T-helper 9 cell (primary cell): Measurements from ENCODE around the gene NUP43.
"Not testable (repeated sequence)": the region's sequence is repeated elsewhere in the genome, so short reads cannot be mapped to it uniquely, and the experiment has no call there.

Experiments
- DNase-seq: peaks from one replicate; pipeline ENCODE4 v3.0.0-alpha.2; 2020
- total RNA-seq, 2 donors: gene quantifications; one replicate each; lab custom pipeline; 2026; lab: John Stamatoyannopoulos, UW

Gene NUP43, protein sequence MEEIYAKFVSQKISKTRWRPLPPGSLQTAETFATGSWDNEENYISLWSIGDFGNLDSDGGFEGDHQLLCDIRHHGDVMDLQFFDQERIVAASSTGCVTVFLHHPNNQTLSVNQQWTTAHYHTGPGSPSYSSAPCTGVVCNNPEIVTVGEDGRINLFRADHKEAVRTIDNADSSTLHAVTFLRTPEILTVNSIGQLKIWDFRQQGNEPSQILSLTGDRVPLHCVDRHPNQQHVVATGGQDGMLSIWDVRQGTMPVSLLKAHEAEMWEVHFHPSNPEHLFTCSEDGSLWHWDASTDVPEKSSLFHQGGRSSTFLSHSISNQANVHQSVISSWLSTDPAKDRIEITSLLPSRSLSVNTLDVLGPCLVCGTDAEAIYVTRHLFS
- 19.8 to 55.5 reads per million in 2 donors for total RNA-seq

DNA sequence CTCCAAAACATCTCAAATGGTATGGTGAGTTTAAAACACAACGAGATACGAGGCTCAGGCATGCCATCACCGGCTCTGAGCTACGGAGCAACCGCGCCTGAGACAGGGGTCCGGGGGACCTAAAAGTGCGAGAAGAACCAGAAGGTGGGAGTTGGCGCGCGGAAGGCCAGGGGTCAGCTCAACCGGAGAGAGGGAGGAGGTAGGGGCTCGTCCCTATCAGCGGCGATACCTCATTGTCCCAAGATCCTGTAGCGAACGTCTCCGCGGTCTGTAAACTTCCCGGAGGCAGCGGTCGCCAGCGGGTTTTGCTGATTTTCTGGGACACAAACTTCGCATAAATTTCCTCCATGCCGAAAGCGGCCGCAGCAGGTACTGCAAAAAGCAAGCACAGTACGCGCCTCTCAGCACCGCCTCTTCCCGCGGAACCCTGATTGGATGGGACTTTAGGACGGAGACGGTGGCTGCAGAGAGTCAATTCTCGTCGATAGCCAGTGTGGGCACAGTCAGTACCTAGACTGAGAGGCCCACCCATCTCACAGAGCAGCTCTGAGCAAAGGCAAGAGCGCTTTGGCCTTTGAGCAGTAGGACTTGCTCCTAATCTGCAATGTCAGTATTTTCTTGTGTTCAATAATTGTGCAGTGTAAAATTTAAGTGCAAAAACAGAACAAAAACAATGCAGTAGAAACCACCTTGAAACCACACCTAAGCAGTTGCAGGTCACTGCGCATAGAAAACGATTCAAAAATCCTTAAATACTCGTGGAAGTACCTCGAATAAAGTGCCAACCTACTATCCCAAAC lies at the start of gene NUP43:
Gene NUP43 (minus strand): TSS at position 383 of the 800 bp plus-strand sequence. CDS start 34 bp downstream, at position 349.
- peak; percentile 83 for DNase-seq

DNA sequence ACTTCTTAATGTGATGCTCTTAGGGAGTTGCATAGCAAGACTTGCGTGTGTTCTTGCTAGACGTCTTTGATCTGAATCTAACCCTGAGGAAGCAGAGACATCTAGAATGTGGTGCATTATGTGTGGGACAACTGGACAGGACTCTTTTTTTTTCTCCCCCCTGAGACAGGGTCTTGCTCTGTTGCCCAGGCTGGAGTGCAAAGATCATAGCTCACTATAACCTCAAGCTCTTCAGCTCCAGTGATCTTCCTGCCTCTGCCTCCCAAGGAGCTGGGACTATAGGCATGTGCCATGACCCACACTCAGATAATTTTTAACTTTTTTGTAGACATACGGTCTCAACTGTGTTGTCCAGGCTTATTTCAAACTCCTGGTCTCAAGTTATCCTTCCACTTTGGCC lies 37.2 kb upstream of the NUP43 start:
- DNase-seq, result no peak

DNA sequence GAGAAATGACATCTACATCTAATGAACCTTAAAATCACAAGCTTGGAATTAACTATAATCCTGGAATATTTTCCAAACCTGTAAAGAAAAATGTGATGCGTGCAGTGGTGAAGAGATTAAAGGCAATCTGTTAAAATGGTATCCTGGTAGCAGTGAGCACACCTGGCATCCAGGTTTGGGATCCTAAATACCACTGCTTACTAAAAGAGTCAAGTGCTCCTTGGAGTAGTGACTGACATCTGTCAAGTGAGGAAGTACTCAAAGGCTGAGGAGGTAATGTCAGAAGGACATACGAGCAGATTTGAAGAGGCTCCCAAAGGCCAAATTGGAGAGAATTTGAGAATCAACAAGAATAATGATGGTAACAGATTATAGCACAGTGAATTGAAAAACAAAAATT lies 36.0 kb upstream of the NUP43 start:
- DNase-seq, result no peak

DNA sequence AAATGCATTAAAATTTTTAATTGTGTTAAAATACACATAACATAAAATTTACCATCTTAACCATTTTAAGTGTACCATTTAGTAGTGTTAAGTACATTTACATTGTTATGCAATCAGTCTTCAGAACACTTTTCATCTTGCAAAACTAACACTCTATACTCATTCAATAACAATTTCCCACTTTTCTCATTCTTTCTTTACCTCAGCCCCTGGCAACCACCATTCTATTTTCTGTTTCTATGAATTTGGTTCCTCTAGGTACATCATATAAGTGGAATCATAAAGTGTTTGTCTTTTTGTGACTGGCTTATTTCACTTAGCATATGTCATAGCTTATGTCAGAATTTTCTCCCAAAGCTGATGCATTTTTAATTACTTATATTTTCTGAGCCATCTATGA lies 35.4 kb upstream of the NUP43 start:
- no peak for DNase-seq

DNA sequence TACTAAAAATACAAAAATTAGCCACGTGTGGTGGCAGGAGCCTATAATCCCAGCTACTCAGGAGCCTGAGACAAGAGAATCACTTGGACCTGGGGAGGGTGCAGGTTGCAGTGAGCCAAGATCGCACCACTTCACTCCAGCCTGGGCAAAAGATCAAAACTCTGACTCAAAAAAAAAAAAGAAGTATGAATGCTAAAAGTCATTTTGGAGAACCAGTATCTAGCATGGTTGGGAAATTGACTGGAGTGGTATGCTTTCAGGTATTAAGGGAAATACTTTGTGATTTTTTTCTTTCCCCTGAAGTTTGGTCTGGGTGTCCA lies 33.3 kb upstream of the NUP43 start:
- DNase-seq, result no peak

DNA sequence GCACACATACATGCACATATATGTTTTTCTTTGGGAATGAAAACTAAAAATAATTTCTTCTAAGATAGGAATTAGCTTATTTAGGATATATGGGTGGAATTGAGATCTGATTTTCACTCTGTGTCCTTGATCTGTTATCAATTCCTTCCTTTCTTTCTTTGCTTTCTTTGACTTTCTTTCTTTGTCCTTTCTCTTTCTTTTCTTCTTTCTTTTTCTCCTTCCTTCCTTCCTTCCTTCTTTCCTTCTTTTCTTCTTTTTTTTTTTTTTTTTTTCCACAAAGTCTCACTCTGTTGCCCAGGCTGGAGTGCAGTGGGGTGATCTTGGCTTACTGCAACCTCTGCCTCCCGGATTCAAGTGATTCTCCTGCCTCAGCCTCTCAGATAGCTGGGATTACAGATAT lies 31.3 kb upstream of the NUP43 start:
- DNase-seq, result no peak

DNA sequence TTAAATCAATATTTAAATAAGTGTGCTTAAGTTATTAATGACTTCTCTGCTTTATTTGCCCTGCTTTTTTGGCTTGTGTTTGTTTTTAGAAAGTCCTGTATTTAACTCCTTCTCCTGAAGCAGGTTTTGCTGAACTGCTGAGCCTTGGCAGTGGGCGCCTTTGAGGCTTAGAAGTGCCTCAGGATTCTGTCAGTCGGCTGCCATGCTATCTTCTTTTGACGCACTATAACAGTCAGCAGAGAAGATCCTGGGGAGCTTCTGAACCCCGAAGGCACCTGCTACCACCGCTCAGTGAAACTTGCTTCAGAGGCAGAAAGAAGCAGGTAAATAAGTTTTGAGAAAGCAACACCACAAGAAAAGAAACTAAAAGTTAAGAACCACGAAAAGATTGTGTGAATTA lies 25.6 kb upstream of the NUP43 start:
- no peak for DNase-seq

DNA sequence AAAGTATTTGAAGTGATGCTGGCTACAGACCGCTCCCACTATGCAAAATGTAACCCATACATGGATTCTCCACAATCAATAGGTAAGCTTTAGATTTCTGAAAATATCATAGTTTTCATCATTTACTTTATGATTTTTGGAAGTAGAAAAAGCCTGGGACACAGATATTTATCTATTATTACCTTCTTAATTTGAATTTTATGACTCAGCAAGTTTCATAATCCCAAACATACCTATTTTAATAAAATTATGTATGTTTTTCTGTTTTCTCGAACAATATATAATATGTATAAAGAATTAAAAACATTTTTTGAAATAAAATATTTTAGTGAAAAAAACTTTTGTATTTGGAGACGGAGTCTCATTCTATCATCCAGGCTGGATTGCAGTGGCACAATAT lies 24.9 kb upstream of the NUP43 start:
- DNase-seq, result no peak

DNA sequence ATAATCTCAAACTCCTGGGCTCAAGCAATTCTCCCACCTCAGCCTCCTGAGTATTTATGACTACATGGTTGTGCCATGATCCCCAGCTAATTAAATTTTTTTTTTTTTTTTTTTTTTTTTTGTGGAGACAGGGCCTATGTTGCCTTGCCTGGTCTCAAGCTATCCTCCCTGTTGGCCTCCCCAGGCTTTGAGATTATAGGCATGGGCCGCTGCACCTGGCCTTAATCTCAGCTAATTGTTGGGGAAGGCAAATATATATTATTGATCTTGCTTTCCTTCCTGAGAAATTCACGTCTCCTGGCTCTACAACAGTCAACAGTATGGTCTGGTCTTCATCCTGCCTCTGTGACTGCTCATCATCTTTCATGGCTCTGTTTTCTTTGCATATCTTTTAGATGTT lies 23.3 kb upstream of the NUP43 start:
- no peak for DNase-seq

DNA sequence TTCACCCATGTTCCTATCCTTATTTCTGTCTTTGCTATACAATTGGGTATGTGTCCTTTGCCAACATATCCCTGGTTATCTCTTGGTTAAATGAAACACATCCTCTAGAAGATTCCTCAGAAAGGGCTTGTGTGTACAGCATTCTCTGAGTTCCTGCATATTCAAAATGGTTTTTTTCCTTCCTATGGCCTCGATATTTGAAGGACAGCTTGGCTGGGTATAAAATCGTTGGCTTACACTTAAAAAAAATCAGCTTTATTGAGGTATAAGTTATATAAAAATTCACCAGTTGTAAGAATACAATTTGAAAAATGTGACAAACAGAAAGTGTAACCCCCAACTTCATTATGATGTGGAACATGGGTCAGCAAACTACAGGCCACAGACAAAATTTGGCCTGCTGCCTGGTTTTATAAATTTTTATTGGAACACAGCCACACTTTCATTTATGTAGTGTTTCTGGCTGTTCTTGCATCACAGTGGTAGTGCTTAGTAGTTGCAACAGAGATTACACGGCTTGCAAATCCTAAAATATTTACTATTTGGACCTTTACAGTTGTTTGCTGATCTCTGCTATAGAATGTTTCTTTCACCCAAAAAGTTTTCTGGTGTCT lies 19.9 kb upstream of the NUP43 start:
- DNase-seq, result no peak

DNA sequence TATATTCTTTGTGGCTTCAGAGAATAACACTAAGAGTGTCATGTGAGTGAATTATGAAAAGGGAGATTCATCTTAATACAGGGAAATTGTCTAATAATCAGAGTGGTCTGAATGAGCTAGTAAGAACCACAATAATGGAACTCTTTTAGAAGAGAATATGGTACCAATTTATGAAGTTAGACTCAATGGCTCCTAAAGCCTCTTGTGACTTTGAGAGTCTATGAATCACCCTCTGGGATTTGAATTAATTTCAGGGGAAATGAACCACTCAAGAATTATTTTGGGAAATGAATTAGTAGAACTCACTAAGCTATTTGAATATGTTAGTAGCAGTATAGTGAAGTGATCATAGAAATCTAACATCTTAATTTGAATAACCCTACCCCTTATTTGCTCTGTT lies 17.5 kb upstream of the NUP43 start:
- no peak for DNase-seq

DNA sequence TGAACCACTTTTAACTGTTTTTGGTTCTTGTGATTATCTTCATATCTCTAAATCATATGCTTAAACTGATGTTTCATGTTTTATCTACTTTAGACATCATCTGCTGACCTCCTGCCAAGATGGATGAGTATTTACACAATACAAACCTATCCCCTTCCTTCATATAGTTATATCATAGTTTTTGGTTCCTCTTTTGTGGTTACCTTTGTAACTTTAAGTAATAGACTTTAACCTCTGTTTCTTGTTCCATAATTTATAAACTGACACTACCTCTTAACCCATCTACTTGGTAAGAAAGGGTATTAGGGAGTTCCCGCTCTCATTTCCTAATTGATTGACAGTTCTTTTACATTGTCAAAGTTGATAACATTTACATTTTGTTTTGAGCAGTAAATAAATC lies 15.1 kb upstream of the NUP43 start:
- no peak for DNase-seq

DNA sequence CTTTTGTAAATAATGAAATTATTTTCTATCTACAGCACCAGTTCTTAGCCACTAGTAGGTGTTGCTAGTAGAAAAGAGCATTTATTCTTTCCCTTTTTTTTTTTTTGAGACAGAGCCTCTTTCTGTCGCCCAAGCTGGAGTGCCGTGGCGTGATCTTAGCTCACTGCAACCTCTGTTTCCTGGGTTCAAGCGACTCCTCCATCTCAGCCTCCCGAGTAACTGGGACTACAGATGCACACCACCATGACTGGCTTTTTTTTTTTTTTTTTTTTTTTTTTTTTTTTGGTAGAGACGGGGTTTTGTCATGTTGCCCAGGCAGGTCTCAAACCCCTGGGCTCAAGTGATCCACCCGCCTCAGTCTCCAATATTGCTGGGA lies 9.9 kb upstream of the NUP43 start:
- DNase-seq, result no peak

DNA sequence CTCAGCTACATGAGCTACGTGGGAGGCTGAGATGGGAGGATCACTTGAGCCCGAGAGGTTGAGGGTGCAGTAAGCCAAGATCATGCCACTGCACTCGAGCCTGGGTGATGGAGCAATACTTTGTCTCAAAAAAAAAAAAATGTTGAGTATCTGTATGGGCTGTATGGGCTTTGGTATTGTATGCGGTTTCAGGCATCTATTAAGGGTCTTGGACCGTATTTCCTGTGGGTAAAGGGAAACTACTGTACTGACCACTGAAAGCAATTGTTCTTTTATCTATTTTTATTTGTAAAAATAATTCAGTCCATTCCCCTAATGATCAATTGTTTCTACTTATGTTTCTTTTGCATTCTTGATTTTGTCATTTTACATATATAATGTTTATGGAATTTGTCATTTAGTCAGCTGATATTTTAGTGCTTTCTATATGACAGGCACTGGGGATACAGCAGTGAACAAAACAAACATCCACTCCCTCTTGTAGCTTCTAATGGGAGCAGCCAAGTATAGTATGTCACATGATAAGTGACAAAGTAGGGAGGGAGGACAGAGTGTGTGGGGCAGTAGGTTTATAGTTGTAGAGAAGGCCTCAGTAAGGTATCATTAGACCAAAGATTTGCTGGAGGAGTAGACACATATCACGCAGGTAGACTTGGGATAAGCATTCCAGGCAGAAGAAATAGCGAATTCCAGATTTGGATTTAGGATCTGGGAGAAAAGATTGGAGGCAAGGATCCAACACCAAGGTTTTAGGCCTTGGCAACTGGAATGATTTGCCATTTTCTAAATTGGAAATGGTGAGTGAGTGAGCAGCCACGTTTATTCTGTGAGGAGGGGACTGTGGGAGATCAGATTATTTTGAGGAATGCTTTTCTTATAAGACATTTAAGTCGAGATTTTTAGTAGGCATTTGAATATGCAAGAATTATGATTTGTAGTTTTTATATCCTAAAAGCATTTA lies 9.3 kb upstream of the NUP43 start:
- DNase-seq, result no peak

DNA sequence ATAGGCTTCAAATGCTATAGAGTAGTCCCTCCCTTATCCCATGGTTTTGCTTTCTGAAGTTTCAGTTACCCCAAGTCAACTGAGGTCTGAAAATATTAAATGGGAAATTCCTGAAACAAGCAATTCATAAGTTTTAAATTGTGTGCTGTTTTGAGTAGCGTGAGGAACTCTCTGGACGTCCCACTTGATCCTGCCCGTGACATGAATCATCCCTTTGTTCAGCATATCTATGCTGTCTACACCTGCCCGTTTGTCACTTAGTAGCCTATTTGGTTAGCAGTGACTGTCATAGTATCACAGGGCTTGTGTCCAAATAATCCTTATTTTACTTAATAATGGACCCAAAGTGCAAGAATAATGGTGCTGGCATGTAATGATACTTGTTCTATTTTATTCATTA lies 8.2 kb upstream of the NUP43 start:
- no peak for DNase-seq

DNA sequence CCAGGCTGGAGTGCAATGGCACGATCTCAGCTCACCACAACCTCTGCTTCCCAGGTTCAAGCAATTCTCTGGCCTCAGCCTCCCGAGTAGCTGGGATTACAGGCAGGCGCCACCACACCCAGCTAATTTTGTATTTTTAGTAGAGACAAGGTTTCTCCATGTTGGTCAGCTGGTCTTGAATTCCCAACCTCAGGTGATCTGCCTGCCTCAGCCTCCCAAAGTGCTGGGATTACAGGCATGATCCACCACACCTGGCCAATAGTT lies 7.0 kb upstream of the NUP43 start:
- not testable (repeated sequence) for DNase-seq

DNA sequence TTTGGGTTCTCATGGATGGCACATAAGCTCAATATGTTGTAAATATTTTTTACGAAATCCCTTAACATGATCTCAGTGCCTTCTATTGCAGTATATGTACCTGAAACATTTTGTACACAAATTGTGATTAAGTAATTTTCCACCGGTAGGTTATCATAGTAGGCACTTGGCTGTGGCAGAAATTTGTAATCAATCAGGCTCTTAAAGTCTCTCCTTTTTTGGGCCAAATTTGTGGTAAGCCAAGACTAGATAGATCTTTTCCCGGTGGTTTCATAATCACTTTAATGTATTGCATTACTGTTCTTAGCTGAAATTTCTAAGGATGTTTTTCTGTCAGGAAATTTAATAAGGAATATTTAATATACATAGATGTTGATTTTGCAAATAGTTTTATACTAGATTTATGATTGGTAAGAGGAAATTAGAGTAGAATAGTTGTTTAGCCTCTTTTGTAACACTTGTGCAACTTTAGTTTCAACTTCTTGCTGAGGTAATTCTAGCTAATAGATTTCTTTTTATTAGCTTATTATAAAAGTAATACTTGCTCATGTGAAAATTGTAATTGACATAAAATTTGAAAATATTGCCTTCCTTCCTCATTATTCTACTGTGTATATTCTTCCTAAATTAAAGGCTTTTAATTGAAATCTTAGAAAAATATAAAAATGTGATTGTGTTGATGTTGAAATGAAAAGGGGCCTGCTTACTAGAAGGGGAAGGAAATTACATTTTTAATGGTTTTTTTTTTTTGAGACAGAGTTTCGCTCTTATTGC lies 6.5 kb upstream of the NUP43 start:
- no peak for DNase-seq

DNA sequence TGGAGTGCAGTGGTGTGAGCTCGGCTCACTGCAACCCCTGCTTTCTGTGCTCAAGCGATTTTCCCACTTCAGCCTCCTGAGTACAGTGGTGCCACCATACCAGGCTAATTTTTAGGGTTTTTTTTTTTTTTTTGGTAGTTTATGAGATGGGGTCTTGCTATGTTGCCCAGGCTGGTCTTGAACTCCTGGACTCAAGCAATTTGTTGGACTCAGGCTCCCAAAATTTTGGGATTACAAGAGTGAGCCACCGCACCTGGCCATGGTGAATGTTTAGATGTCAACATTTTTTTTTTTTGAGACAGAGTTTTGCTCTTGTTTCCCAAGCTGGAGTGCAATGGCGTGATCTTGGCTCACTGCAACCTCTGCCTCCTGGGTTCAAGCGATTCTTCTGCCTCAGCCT lies 5.6 kb upstream of the NUP43 start:
- not testable (repeated sequence) for DNase-seq

DNA sequence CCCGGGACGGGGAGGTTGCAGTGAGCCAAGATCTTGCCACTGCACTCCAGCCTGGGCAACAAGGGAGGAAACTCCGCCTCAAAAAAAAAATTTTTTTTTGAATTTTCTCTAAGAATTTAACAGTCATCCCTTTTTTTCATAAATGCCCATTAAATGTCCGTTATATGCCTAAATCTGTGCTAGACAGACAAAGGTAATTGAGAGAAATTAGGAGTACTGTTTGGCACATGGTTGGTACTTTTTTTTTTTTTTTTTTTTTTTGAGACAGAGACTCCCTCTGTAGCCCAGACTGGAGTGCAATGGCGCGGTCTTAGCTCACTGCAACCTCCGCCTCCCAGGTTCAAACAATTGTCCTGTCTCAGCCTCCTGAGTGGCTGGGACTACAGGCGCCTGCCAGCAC lies 4.9 kb upstream of the NUP43 start:
- no peak for DNase-seq

DNA sequence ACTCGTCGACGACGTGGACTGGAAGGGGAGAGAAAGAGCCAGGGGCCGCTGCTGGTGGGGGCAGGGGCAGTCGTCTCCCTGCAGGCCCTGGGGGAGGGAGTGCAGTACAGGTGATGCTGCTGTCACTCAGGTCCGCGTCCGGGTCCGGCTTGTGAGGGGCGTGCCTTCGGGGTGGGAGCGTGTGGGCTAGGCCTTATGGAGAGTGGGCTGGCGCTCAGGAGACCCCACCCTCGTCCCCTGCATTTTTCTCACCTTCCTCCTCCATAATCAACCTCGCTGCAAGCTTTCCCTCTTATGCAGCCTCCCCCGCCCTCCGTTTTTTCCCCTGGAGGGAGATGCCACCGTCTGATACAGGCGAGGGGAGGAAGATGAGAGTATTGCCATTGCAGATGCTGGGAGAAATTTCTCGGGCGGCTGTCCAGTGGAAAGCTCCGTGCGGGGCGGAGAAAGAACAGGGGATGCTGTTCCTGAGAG lies 3.8 kb upstream of the NUP43 start:
- DNase-seq, result peak; percentile 19

DNA sequence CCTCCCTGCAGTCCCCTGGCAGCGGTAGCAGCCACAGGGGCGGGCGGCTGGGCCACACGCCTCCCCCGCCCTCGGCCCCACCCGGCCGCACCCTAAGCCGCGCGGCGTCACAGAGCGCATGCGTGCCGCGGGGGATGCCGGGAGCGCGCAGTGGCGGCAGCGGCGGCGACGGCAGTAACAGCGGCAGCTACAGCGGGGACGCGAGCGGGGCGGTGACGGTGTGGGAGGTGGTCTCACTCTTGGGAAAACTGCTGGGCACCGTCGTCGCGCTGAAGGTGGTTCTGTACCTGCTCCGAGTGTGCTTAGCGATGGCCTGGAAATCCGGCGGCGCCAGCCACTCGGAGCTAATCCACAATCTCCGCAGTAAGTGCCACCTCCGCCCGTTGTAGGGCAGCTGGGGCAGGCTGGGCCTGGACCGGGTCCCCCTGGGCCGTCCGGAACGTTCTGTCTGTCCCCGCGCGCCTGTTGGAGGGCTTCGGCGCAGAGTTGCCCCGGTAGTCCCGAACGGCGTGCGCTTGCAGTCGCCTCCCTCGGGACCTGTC lies 3.3 kb upstream of the NUP43 start, which contains the start of gene PCMT1:
Gene PCMT1 (plus strand): TSS at position 148 of the 542 bp plus-strand sequence. CDS start 161 bp downstream, at position 309.
- DNase-seq, result peak; percentile 88
